22Rv1 (cell line): ENCODE data around the gene PRR7.

ENCODE experiments used
- ZFX ChIP-seq: fragments of 450-650 bp; IDR thresholded peaks from 2 replicates; pipeline ENCODE4 v1.6.1; 2017; ENCODE audit warnings: antibody characterized with exemption, borderline replicate concordance
- TF ChIP-seq, protein P1 (sequence below): fragments of 450-650 bp; IDR thresholded peaks from 2 replicates; pipeline ENCODE4 v1.5.1; 2017; ENCODE audit warnings: mild to moderate bottlenecking

DNA sequence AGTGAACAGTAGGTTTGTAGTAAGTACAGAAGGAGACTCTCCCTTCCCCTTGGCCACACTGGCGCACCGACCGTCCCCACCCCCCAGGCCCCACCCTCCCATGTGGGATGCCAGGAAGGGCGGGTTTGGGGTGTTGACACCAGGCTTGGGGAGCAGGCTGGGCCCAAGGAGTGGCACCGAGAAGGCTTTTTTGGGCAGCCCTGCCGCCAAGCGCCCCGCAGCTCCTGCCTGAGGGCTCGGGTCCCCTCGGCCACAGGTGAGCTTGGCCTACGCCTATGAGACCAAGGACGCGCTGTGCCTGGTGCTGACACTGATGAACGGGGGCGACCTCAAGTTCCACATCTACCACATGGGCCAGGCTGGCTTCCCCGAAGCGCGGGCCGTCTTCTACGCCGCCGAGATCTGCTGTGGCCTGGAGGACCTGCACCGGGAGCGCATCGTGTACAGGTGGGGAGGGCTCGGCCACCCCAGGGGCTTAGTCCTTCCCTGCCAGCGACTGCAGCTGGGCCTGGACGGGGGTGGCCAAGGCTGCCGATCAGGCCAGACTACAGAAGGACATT is 12.9 kb upstream of the PRR7 start:
- TF ChIP-seq, protein P1, sequence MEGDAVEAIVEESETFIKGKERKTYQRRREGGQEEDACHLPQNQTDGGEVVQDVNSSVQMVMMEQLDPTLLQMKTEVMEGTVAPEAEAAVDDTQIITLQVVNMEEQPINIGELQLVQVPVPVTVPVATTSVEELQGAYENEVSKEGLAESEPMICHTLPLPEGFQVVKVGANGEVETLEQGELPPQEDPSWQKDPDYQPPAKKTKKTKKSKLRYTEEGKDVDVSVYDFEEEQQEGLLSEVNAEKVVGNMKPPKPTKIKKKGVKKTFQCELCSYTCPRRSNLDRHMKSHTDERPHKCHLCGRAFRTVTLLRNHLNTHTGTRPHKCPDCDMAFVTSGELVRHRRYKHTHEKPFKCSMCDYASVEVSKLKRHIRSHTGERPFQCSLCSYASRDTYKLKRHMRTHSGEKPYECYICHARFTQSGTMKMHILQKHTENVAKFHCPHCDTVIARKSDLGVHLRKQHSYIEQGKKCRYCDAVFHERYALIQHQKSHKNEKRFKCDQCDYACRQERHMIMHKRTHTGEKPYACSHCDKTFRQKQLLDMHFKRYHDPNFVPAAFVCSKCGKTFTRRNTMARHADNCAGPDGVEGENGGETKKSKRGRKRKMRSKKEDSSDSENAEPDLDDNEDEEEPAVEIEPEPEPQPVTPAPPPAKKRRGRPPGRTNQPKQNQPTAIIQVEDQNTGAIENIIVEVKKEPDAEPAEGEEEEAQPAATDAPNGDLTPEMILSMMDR, result no peak
- TF ChIP-seq ZFX, result no peak
